ENCODE data around the gene RNASEH2A.

DNA sequence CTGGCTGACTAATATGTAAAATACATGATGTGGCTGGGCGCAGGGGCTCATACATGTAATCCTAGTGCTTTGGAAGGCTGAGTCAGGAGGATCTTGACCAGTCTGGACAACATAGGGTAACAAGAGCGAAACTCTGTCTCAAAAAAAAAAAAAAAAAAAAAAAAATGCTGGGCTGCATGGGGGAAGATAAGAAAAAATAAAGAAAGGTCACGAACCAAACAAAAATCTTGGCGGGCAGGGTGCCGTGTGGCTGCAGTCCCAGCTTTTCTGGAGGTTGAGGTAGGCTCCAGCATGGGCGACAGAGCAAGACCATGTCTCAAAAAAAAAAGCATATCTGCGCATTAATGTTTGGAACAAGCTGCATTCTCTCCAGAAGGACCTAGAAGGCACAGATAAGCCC is 8.7 kb downstream of the RNASEH2A start:
- TF ChIP-seq, protein P1, sequence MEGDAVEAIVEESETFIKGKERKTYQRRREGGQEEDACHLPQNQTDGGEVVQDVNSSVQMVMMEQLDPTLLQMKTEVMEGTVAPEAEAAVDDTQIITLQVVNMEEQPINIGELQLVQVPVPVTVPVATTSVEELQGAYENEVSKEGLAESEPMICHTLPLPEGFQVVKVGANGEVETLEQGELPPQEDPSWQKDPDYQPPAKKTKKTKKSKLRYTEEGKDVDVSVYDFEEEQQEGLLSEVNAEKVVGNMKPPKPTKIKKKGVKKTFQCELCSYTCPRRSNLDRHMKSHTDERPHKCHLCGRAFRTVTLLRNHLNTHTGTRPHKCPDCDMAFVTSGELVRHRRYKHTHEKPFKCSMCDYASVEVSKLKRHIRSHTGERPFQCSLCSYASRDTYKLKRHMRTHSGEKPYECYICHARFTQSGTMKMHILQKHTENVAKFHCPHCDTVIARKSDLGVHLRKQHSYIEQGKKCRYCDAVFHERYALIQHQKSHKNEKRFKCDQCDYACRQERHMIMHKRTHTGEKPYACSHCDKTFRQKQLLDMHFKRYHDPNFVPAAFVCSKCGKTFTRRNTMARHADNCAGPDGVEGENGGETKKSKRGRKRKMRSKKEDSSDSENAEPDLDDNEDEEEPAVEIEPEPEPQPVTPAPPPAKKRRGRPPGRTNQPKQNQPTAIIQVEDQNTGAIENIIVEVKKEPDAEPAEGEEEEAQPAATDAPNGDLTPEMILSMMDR (IDR thresholded peaks at IDR 0.05; ENCODE audit: poor library complexity, severe bottlenecking): no peak
- TF ChIP-seq EZH2 (IDR thresholded peaks at IDR 0.05; ENCODE audit: borderline replicate concordance, insufficient read depth, low read length, poor library complexity, severe bottlenecking) (no peak), EP300 (conservative IDR thresholded peaks at IDR 0.05; ENCODE audit: poor library complexity, severe bottlenecking) (no peak), MXI1 (conservative IDR thresholded peaks at IDR 0.05; ENCODE audit: poor library complexity, severe bottlenecking) (no peak)

Data from neural cell (in vitro differentiated cells).